Bronchial epithelial cell (primary cell): ENCODE data around the gene SLC1A1. TPM values are rescaled to one million over a fixed set of nuclear protein-coding genes. Genes with fewer than 3 reads are reported as not detected.

Experiments used
- DNase-seq: peaks from one replicate; pipeline ENCODE4 v3.0.0-alpha.2; 2010; ENCODE audit warnings: low read depth
- FAIRE-seq: peaks from 2 replicates; lab custom pipeline; 2011; peaks lifted over from hg19 to GRCh38; lab: Jason Lieb, UNC
- H3K27me3 ChIP-seq: 2 replicates; pipeline ENCODE4 v1.5.1; 2011; ENCODE audit warnings: low read length; ENCODE audit not compliant: control insufficient read depth, insufficient read depth
- H3K36me3 ChIP-seq: 2 replicates; pipeline ENCODE4 v1.5.1; 2011; ENCODE audit warnings: low read length; ENCODE audit not compliant: control insufficient read depth, insufficient read depth
- H3K4me3 ChIP-seq: 2 replicates; pipeline ENCODE4 v1.5.1; 2011; ENCODE audit warnings: mild to moderate bottlenecking, low read depth, low read length, control low read depth
- CTCF ChIP-seq: IDR thresholded peaks from 2 replicates; pipeline ENCODE4 v1.5.1; 2011; ENCODE audit warnings: mild to moderate bottlenecking, moderate library complexity, low read length, control low read depth, inconsistent platforms; ENCODE audit not compliant: insufficient read depth, severe bottlenecking
- total RNA-seq: library from RNA; depleted of rRNA; stranded (reverse); fragments of >200 nt; gene quantifications from 2 replicates; pipeline ENCODE4 v1.2.1, GENCODE V29; 2014

Gene SLC1A1
- total RNA-seq: 1.1 and 1.4 TPM in 2 replicates

GRCh38 chr9:4489919-4490704, at the start of gene SLC1A1:
SLC1A1 (plus strand) TSS chr9:4490468; CDS start chr9:4490680, 212 bp downstream.
- peak; percentile 44 for DNase-seq
- TF ChIP-seq CTCF: no peak
- Histone ChIP-seq H3K36me3 (no peaks in the 10 kb centered on the region), H3K27me3 (peaks cover 3% of the 10 kb centered on the region), H3K4me3 (peak within 1 kb of the TSS; percentile 51)
- no peak for FAIRE-seq

- Histone ChIP-seq H3K27me3 (peaks cover 1% of the 10 kb centered on the region), H3K4me3 (no peak overlapping the region), H3K36me3 (no peaks in the 10 kb centered on the region)
- TF ChIP-seq CTCF: no peak
- DNase-seq: no peak
- FAIRE-seq: no peak
Measured at GRCh38 chr9:4442806-4443205, 47.5 kb upstream of the SLC1A1 start.

GRCh38 chr9:4443439-4443838, 46.8 kb upstream of the SLC1A1 start:
- FAIRE-seq (no peak), DNase-seq (no peak)
- no peak overlapping the region for H3K4me3 ChIP-seq
- no peak for TF ChIP-seq CTCF
- peaks cover 1% of the 10 kb centered on the region for H3K27me3 ChIP-seq
- no peaks in the 10 kb centered on the region for H3K36me3 ChIP-seq

- Histone ChIP-seq H3K36me3 (no peaks in the 10 kb centered on the region), H3K4me3 (no peak overlapping the region), H3K27me3 (no peaks in the 10 kb centered on the region)
- DNase-seq: no peak
- no peak for TF ChIP-seq CTCF
- no peak for FAIRE-seq
Measured at GRCh38 chr9:4461437-4461836, 28.8 kb upstream of the SLC1A1 start.

GRCh38 chr9:4463824-4464223, 26.4 kb upstream of the SLC1A1 start:
- Histone ChIP-seq H3K4me3 (no peak overlapping the region), H3K36me3 (no peaks in the 10 kb centered on the region), H3K27me3 (no peaks in the 10 kb centered on the region)
- DNase-seq (no peak), FAIRE-seq (no peak)
- no peak for TF ChIP-seq CTCF

GRCh38 chr9:4464911-4465513, 25.3 kb upstream of the SLC1A1 start:
- DNase-seq (no peak), FAIRE-seq (no peak)

More at GRCh38 chr9:4464911-4465513, 25.3 kb upstream of the SLC1A1 start:
- Histone ChIP-seq H3K36me3 (no peaks in the 10 kb centered on the region), H3K4me3 (no peak overlapping the region), H3K27me3 (no peaks in the 10 kb centered on the region)
- TF ChIP-seq CTCF: no peak
